Measurements from ENCODE around the gene ITGB7.
"Not testable (repeated sequence)": the region's sequence is repeated elsewhere in the genome, so short reads cannot be mapped to it uniquely, and the experiment has no call there.

The ITGB7 gene

DNA sequence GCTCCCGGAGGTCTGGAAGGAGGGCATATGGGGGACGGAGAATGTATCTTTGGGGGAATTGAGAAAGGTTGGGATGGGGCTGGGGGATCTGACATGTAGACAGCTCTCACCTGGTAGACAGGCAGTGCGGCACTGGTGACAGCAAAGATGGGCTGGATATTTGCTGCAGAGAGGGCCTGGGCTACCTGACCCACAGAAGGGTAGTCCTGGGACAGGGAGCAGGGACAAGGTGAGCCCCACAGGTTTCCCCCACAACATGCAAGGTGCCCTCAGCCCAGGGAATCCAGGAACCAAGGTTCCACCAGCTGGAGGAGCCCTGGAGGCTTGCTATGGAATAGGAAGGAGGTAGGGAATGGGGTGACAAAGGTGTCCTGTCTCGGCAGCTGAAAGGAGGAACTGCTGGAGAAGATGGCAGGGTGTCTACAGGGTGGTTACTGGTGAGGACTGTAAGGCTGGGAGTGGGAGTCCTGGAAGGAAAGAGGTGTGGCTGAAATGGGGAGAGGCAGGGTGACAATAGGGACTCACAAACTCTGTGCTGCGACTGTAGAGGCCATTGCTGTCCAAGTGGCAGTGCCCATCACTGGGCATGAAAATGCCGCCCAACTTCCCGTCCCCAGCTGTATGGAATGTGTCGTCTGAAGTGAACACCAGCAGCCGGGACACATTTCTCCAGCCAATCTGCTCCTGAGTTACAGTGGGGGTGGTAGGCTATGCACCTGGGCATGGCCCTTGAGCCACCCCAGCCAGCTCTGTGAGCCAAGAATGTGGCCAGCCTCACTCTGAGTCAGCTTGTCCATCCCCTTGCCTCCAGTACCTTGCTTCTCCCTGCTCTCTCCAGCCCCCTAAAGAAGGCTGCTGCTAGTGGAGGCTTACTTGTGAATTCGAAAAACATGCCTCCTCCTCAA lies 11.3 kb downstream of the ITGB7 start:
- DNase-seq, result no peak

- DNase-seq, result no peak
These were observed 12.1 kb downstream of the ITGB7 start for GRCh38 chr12:53194973-53195372.

DNA sequence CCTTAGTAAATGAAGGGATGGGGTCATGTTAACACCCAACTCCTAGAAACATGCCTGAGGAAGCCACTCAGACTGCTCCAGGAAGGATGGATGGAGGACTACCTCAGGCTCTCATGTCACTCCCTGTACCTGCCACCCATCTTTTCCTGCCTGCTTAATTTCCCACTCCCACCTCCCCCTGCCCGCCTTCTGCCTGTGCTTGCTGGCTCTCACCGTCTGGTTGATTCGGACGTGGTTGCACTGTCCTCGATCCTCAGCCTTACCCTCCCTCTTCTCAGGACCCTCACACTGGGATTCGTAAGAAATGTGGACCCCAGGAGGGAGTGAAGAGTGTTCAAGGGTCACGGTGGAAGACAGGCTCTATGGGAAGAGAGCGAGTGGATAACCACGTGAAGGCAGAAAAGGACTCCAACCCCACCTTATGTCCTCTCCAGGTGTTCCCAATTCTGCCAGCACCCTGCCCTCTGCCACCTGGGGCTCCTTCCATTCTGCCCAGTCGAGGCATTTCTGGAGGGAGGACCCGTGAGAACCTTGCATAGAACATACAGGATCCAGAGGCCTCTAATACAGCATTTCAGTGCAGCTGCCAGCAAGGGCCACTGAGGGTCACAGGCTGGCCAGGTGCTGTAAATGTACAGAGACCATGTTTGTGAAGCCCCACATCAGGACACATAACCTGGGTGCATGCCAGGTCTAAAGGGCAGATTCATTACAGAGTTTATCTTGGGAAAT lies 12.9 kb downstream of the ITGB7 start:
- no peak for DNase-seq

GRCh38 chr12:53193040-53193439 lies 14.0 kb downstream of the ITGB7 start:
- no peak for DNase-seq

- no peak for DNase-seq
These were observed 14.5 kb downstream of the ITGB7 start for GRCh38 chr12:53192531-53193021.

GRCh38 chr12:53191885-53192530 lies 15.0 kb downstream of the ITGB7 start:
- DNase-seq, result no peak

DNA sequence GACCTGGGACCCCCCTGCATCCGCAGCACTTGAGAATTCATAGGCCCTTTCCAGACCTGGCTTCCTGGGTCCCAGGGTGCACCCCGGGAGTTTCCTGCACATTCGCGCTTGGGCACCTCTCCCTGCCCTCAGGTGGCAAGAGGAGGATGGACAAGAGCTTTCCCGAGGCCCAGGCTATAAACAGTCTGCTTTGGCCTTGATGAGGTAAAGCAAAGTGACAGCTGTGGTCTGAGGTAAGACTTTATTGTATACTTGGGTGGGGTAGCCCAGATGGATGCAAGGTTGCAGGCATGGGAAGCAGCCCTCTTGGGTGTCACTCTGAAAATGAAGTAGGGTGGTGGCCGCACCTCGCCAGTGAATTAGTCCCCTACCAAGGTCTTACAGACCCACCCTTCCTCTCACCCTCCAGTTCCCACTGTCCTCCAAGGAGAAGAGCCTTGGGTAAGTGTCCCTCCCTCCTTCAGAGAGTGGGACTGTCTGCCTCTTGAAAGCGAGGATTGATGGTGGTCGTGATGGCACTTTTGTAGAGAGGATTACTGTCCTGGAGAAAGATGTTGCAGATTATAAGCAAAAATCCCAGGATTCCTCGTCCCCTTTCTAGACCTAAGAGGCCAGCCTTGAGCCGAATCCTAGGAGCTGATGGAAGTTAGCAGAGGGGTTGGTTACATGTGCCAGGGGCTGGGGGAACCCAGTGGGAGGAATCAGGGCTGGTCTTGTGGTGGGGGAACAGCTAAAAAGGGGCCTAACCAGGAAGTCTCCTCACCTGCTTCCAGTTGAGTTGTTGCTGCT lies 15.8 kb downstream of the ITGB7 start:
- DNase-seq, result no peak

- peak; percentile 51 to 53 for DNase-seq
These were observed 16.8 kb downstream of the ITGB7 start for GRCh38 chr12:53190108-53190729.

- no peak for DNase-seq
These were observed 19.7 kb downstream of the ITGB7 start for GRCh38 chr12:53187145-53187899.

GRCh38 chr12:53186745-53187144 lies 20.3 kb downstream of the ITGB7 start:
- no peak for DNase-seq

DNA sequence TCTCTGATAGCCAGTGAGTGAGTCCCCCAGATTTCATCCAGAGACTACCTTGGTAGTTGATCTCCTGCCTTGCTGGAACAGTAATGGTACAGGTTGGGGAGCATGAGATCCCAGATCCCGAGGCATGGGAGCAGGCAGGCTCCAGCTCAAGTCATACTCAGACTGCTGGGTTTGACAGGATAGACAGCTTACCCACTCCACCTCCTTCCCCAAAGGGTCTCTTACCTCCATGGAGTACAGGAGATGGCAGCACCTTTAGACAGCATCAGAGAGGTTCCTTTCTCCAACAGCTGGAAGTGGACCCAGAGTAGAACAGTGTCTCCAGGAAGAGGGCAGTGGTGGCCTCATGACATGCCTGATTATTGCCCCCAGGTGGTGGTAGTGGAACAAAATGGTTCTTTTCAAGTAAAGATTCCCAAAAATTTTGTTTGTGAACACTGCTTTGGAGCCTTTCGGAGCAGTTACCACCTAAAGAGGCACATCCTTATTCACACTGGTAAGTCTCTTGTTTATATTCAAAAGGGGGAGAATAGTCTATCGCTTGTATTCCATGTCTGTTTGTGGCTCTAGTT lies 21.4 kb downstream of the ITGB7 start:
- DNase-seq, result no peak

DNA sequence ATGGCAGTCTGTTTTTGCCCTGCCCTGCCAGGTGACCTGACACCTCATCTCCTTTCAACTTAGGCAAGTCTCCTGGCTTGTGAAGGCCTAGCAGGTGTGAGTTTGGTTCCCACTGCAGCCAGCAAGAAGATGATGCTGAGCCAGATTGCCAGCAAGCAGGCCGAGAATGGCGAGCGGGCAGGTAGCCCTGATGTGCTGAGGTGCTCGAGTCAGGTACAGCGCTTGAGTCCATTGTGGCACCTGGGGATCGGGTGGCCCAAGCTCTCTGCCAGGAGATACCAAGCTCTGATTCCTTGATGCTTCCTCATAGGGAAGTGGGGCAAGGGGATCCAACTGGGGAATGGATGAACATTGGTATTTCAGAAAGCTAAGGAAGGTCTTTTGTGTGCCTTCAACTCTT lies 22.2 kb downstream of the ITGB7 start:
- no peak for DNase-seq

DNA sequence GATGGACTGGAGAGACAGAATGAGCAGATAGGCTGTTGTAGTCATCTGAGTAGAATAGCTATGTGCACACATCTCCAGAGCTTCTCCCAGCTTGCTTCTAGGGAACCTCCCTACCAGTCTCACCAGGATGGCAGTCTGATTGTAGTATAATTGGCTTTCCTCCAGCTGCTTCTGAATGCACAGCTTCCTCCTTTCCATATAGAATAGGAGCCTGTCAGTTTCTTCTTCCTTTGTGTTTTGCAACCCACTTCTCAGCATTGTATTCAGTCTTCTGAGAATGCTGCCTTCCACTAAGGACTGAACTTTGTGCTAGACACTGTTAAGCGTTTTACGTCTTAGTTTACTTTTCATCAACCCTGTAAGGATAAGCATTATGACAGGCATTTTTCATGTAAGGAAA lies 24.1 kb downstream of the ITGB7 start:
- DNase-seq, result no peak

GRCh38 chr12:53181935-53182334 lies 25.1 kb downstream of the ITGB7 start:
- DNase-seq, result no peak

DNA sequence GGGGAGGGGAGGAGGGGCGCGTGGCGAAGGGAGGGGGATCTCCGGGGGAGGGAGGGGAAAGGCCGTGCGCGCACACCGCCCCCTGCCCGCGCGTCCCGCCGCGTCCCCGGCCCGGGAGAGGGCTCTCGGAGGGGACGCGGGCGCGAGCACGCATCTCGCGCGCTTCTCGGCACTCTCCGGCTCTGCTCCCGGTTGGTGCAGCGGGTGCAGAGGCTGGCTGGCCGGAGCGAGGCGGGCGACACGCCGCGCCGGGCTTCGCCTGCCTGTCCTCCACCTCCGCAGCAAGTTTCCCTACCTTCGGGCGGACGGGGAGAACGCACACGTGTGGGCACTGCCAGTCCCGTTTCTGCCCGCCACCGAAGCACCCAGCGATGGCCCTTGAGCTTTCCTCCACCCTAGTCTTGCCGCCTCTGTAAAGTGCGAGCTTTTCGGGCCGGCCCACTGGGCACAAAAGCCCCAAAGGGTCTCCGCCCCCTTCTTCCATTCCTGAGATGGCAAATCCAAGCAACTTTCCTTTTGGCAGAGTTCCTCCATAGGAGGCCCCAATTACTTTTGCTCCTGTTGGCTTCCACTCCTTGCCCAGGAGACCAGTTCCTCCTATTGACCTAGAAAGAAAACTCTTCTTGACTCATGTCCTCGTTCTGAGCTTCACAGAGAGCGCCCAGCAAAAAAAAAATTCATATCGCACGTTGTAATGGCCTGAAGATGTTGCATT lies 26.0 kb downstream of the ITGB7 start:
- DNase-seq, result no peak

- peak; percentile 98 to 99 for DNase-seq
These were observed 26.7 kb downstream of the ITGB7 start, which contains the start of the genes CSAD and ZNF740 for GRCh38 chr12:53180220-53180930. Gene CSAD, minus strand, starts transcription at chr12:53180925. Its CDS starts 7,455 bp downstream, at chr12:53173470. Gene ZNF740, plus strand, starts transcription at chr12:53180722. Its CDS starts 1,262 bp downstream, at chr12:53181984.

DNA sequence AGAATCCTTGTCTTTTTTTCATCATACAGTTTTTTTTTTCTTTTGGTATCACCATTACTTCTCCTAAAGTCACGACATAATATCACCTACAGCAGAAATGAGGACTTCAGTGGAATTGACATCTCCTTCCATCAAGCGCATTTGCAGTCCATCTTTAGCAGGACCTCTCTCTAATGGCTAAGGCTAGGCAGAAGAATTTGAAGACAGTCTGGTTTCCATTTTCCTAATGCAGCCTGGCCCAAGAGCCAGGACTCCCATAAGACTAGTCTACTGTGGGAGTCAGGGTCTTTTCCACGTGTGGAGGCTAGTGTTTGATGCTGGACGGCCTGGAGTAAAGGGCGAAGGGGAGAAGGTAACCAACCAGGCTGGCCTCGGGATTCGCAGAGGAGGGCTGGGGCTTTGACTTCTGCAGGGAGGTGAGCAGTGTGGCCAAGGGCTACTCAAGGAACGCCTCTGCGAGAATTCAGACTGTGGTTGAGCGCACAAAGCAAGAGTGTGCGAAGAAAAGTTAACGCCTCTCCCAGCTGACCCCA lies 27.3 kb downstream of the ITGB7 start:
- DNase-seq, result no peak

- not testable (repeated sequence) for DNase-seq
These were observed 28.2 kb downstream of the ITGB7 start for GRCh38 chr12:53178803-53179202.

DNA sequence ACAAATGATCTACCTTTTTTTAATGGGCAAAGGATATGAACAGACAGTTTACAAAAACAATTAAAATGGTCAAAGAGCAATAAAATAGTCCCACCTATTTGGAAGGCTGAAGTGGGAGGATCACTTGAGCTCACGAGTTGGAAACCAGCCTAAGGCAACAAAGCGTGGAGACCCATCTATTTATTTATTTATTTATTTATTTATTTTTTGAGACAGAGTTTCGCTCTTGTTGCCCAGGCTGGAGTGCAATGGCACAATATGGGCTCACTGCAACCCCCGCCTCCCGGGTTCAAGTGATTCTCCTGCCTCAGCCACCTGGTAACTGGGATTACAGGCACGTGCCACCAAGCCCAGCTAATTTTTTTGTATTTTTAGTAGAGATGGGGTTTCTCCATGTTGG lies 29.6 kb downstream of the ITGB7 start:
- not testable (repeated sequence) for DNase-seq

All from CD4-positive, alpha-beta T cell treated with Interleukin-1 beta for 1 hour (primary cell).